Measurements from ENCODE around the gene KANSL3.

- TF ChIP-seq REST (IDR thresholded peaks at IDR 0.05; ENCODE audit: low read depth) = no peak
- no peak for TF ChIP-seq MAX (IDR thresholded peaks at IDR 0.05)
- no peak for TF ChIP-seq RAD21 (IDR thresholded peaks at IDR 0.05; ENCODE audit: low read depth)
- no peak for TF ChIP-seq USF1 (IDR thresholded peaks at IDR 0.05)
- TF ChIP-seq EP300 (IDR thresholded peaks at IDR 0.05; ENCODE audit: borderline replicate concordance) = no peak
- no peak for TF ChIP-seq ZBTB7A (IDR thresholded peaks at IDR 0.05; ENCODE audit: low read depth)
- no peak for TF ChIP-seq TAF1 (IDR thresholded peaks at IDR 0.05; ENCODE audit: low read depth)
- no peak for TF ChIP-seq CREB1 (IDR thresholded peaks at IDR 0.05; ENCODE audit: low read depth)
- TF ChIP-seq FOXM1 (IDR thresholded peaks at IDR 0.05; ENCODE audit: borderline replicate concordance, low read depth) = no peak
- no peak for TF ChIP-seq NFIC (IDR thresholded peaks at IDR 0.05)
- no peak for TF ChIP-seq YY1 (IDR thresholded peaks at IDR 0.05; ENCODE audit: low read depth)
- TF ChIP-seq EGR1 (IDR thresholded peaks at IDR 0.05) = no peak
- no peak for TF ChIP-seq CEBPB (IDR thresholded peaks at IDR 0.05)
Measured at GRCh38 chr2:96594691-96595152, 43.4 kb downstream of the KANSL3 start.
